Adrenal gland (tissue), 5 donors: ENCODE data around the gene SIMC1.

ENCODE experiments used
- CTCF ChIP-seq, 6 experiments: fragments of 450-650 bp in 4 of 6; fragments of 200-600 bp in 2 of 6; sonication (generic) in 1 of 6; IDR thresholded peaks; 1 replicate in 5 of 6; 2 replicates in 1 of 6; pipeline versions ENCODE4 v1.5.1 to v1.8.0; 2016 to 2021; ENCODE audit warnings: antibody characterized with exemption in 6 of 6, mild to moderate bottlenecking in 2 of 6, moderate library complexity in 1 of 6
- POLR2A ChIP-seq, 2 donors: fragments of 450-650 bp; IDR thresholded peaks; one replicate each; pipeline ENCODE4 v1.6.1; 2017; ENCODE audit warnings: antibody characterized with exemption in 2 of 2, mild to moderate bottlenecking in 2 of 2, moderate library complexity in 1 of 2
- donor health status: DM: no; HTN: no; CAD: no.

DNA sequence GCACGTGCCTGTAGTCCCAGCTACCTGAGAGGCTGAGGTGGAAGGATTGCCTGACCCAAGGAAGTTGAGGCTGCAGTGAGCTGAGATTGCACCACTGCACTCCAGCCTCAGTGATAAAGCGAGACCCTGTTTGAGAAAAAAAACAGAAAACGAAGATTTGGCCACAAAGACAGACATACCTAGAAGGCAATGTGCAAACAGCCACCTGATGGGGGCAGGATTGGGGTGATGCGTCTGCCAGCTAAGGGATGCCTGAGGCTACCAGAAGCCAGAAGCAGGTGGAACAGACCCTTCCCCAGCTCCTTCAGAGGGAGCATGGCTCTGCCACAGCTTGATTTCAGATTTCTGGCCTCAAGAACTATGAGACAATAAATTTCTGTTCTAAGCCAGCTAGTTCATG is 153.3 kb downstream of the SIMC1 start:
- TF ChIP-seq CTCF (IDR thresholded peaks at IDR 0.05), result no peak
- no peak for TF ChIP-seq POLR2A (IDR thresholded peaks at IDR 0.05)
